ENCODE measurements around the gene DUSP5.

GRCh38 chr10:110544958-110545537 lies 47.3 kb downstream of the DUSP5 start:
- no peak for TF ChIP-seq EZH2 (optimal IDR thresholded peaks at IDR 0.05; ENCODE audit: low read depth, low read length)
- no peak for TF ChIP-seq CTCF (IDR thresholded peaks at IDR 0.05; ENCODE audit: low read length)
